HCT116 (cell line): Measurements from ENCODE around the gene ARHGAP42. TPM values are rescaled to one million over a fixed set of nuclear protein-coding genes. Genes with fewer than 3 reads are reported as not detected.

Source experiments
- ATAC-seq: fragments of 200-7000 bp; cut with Tn5 transposase; 2 replicates; pipeline ENCODE4 v1.9.1; 2020; ENCODE audit warnings: mild to moderate bottlenecking, moderate library complexity
- BruUV-seq: library from RNA; stranded (reverse); fragments of 400-500 nt; replicated peaks from 2 replicates; lab custom pipeline; 2021; lab: Mats Ljungman, UMichigan
- CTCF ChIA-PET: fragments of 300-600 bp; sonication (Branson Sonifier 250); formaldehyde crosslinking; loops from one replicate; lab custom pipeline; 2021; ENCODE audit warnings: antibody characterized with exemption; lab: Charles Lee
- POLR2A ChIA-PET: fragments of 300-600, 350-600 bp; sonication (Branson Sonifier 250); formaldehyde crosslinking; loops from one replicate; lab custom pipeline; 2021; ENCODE audit warnings: antibody characterized with exemption; lab: Charles Lee
- RAD21 ChIA-PET, 2 experiments: fragments of 300-600 bp; sonication (Branson Sonifier 250); formaldehyde crosslinking; loops; one replicate each; lab custom pipeline; 2023; ENCODE audit warnings: low total read pairs in 2 of 2; ENCODE audit not compliant: uncharacterized antibody in 2 of 2, unreplicated experiment in 2 of 2, low non-redundant PET in 1 of 2; lab: Charles Lee
- DNase-seq: peaks from one replicate; pipeline ENCODE4 v3.0.0-alpha.2; 2010; ENCODE audit warnings: low read depth, low spot score
- H2AFZ ChIP-seq: fragments of 200-600 bp; shearing (Covaris generic), sonication (generic); 2 replicates; pipeline ENCODE4 v1.6.1; 2017; ENCODE audit warnings: low read depth, mixed run types, mixed read lengths, antibody characterized with exemption, low read length; ENCODE audit not compliant: poor library complexity, severe bottlenecking
- H3K27ac ChIP-seq: 2 replicates; pipeline ENCODE4 v1.5.1; 2012; ENCODE audit warnings: low read depth, low read length
- H3K27me3 ChIP-seq: fragments of 200-600 bp; sonication (generic); 2 replicates; pipeline ENCODE4 v1.6.1; 2016; ENCODE audit warnings: mixed run types, low read length, mixed read lengths; ENCODE audit not compliant: insufficient read depth
- H3K36me3 ChIP-seq, 2 experiments: fragments of 200-500 bp in 1 of 2; fragments of 200-600 bp in 1 of 2; sonication (Bioruptor generic) in 1 of 2; sonication (generic) in 1 of 2; 2 replicates each; pipeline versions ENCODE4 v1.5.1 to v1.6.1; 2014 to 2016; ENCODE audit warnings: low read length in 2 of 2, inconsistent platforms in 1 of 2, mixed read lengths in 1 of 2, mixed run types in 1 of 2; ENCODE audit not compliant: insufficient read depth in 2 of 2, control insufficient read depth in 1 of 2
- H3K4me1 ChIP-seq, 2 experiments: fragments of 200-600 bp in 1 of 2; sonication (generic) in 1 of 2; 2 replicates each; pipeline versions ENCODE4 v1.5.1 to v1.6.1; 2012 to 2017; ENCODE audit warnings: low read length in 2 of 2, inconsistent platforms in 1 of 2, mild to moderate bottlenecking in 1 of 2, mixed read lengths in 1 of 2, mixed run types in 1 of 2, moderate library complexity in 1 of 2; ENCODE audit not compliant: insufficient read depth in 2 of 2, control insufficient read depth in 1 of 2
- H3K4me2 ChIP-seq: fragments of 200-600 bp; sonication (generic); 2 replicates; pipeline ENCODE4 v1.6.1; 2017; ENCODE audit warnings: mixed run types, low read length, mixed read lengths
- H3K4me3 ChIP-seq, 2 experiments: fragments of 200-600 bp in 1 of 2; sonication (generic) in 1 of 2; replicated peaks in 1 of 2; 2 replicates each; pipeline ENCODE4 v1.5.1; 2011 to 2016; ENCODE audit warnings: low read length in 2 of 2, control low read depth in 1 of 2, low read depth in 1 of 2, mild to moderate bottlenecking in 1 of 2, mixed read lengths in 1 of 2, mixed run types in 1 of 2
- H3K79me2 ChIP-seq: fragments of 200-600 bp; sonication (generic); 2 replicates; pipeline ENCODE4 v1.6.1; 2017; ENCODE audit warnings: mild to moderate bottlenecking, mixed run types, low read length, moderate library complexity, mixed read lengths; ENCODE audit not compliant: insufficient read depth
- H3K9ac ChIP-seq: fragments of 200-600 bp; sonication (generic); 2 replicates; pipeline ENCODE4 v1.6.1; 2016; ENCODE audit warnings: low read length, mixed read lengths
- H3K9me2 ChIP-seq: fragments of 200-600 bp; sonication (generic), shearing (Covaris generic); 2 replicates; pipeline ENCODE4 v1.6.1; 2017; ENCODE audit warnings: mixed run types, mild to moderate bottlenecking, moderate library complexity; ENCODE audit not compliant: insufficient read depth
- H3K9me3 ChIP-seq, 2 experiments: fragments of 200-500 bp in 1 of 2; fragments of 200-600 bp in 1 of 2; sonication (Bioruptor generic) in 1 of 2; sonication (generic) in 1 of 2; 2 replicates each; pipeline ENCODE4 v1.6.1; 2014 to 2017; ENCODE audit warnings: low read length in 2 of 2, mixed read lengths in 2 of 2, inconsistent platforms in 1 of 2, low read depth in 1 of 2, mild to moderate bottlenecking in 1 of 2, mixed run types in 1 of 2, moderate library complexity in 1 of 2; ENCODE audit not compliant: control insufficient read depth in 1 of 2, insufficient read depth in 1 of 2
- H4K20me1 ChIP-seq: fragments of 200-600 bp; sonication (generic), shearing (Covaris generic); 2 replicates; pipeline ENCODE4 v1.6.1; 2017; ENCODE audit warnings: mixed run types, mild to moderate bottlenecking, moderate library complexity; ENCODE audit not compliant: insufficient read depth
- CBX3 ChIP-seq: IDR thresholded peaks from 2 replicates; pipeline ENCODE4 v1.6.1; 2012; ENCODE audit warnings: low read depth
- CEBPB ChIP-seq: IDR thresholded peaks from 2 replicates; pipeline ENCODE4 v1.6.1; 2012; ENCODE audit warnings: low read depth
- CTCF ChIP-seq, 3 experiments: fragments of 200-600 bp in 1 of 3; sonication (generic) in 1 of 3; IDR thresholded peaks in 2 of 3; conservative IDR thresholded peaks in 1 of 3; 2 replicates each; pipeline ENCODE4 v1.5.1; 2012 to 2017; ENCODE audit warnings: low read depth in 2 of 3, low read length in 2 of 3, antibody characterized with exemption in 1 of 3, borderline replicate concordance in 1 of 3, control low read depth in 1 of 3, mild to moderate bottlenecking in 1 of 3, mixed read lengths in 1 of 3, mixed run types in 1 of 3, moderate library complexity in 1 of 3; ENCODE audit not compliant: insufficient read depth in 1 of 3
- EGR1 ChIP-seq: IDR thresholded peaks from 2 replicates; pipeline ENCODE4 v1.6.1; 2012; ENCODE audit warnings: low read depth
- EZH2 ChIP-seq: fragments of 200-600 bp; sonication (generic); IDR thresholded peaks from 2 replicates; pipeline ENCODE4 v1.6.1; 2017; ENCODE audit warnings: antibody characterized with exemption, mixed run types
- EZH2phosphoT487 ChIP-seq: fragments of 200-600 bp; IDR thresholded peaks from 2 replicates; pipeline ENCODE4 v1.6.1; 2018; ENCODE audit warnings: antibody characterized with exemption, borderline replicate concordance
- FOSL1 ChIP-seq: IDR thresholded peaks from 2 replicates; pipeline ENCODE4 v1.6.1; 2012; ENCODE audit warnings: low read depth
- POLR2A ChIP-seq: IDR thresholded peaks from 2 replicates; pipeline ENCODE4 v1.7.0; 2011; ENCODE audit warnings: borderline replicate concordance; ENCODE audit not compliant: insufficient read depth, insufficient read length; ENCODE audit errors: extremely low read depth
- POLR2AphosphoS5 ChIP-seq: IDR thresholded peaks from 2 replicates; pipeline ENCODE4 v1.6.1; 2011; ENCODE audit warnings: mild to moderate bottlenecking, low read depth, low read length, moderate library complexity
- RAD21 ChIP-seq: IDR thresholded peaks from 2 replicates; pipeline ENCODE4 v1.6.1; 2012; ENCODE audit warnings: low read depth, mild to moderate bottlenecking
- REST ChIP-seq: IDR thresholded peaks from 2 replicates; pipeline ENCODE4 v1.6.1; 2012; ENCODE audit warnings: low read depth
- SP1 ChIP-seq: IDR thresholded peaks from 2 replicates; pipeline ENCODE4 v1.6.1; 2012; ENCODE audit warnings: low read depth
- TCF7L2 ChIP-seq: IDR thresholded peaks from 2 replicates; pipeline ENCODE4 v1.7.0; 2011; ENCODE audit warnings: borderline replicate concordance, inconsistent platforms; ENCODE audit not compliant: insufficient read depth, insufficient read length; ENCODE audit errors: extremely low read depth
- ZBTB33 ChIP-seq: IDR thresholded peaks from 2 replicates; pipeline ENCODE4 v1.6.1; 2011; ENCODE audit warnings: mild to moderate bottlenecking, low read length, moderate library complexity; ENCODE audit not compliant: insufficient replicate concordance; ENCODE audit errors: extremely low read depth
- ZFX ChIP-seq: fragments of 450-650 bp; IDR thresholded peaks from 2 replicates; pipeline ENCODE4 v1.6.1; 2017
- ZNF274 ChIP-seq: fragments of 200-500 bp; sonication (Bioruptor generic); IDR thresholded peaks from 2 replicates; pipeline ENCODE4 v1.6.1; 2014; ENCODE audit warnings: mild to moderate bottlenecking, low read depth, low read length, inconsistent platforms
- intact Hi-C: fragments of 100-400 bp; cut with micrococcal nuclease; formaldehyde crosslinking; loops from 2 replicates; pipeline ENCODE4 v1.10.0; 2022
- total RNA-seq: library from RNA; stranded (reverse); gene quantifications from one replicate; pipeline ENCODE4 v1.2.1, GENCODE V29; 2021; ENCODE audit not compliant: unreplicated experiment
- TF ChIP-seq, protein P1 (sequence below): IDR thresholded peaks from 2 replicates; pipeline ENCODE4 v1.6.1; 2012
- TF ChIP-seq, protein P2 (sequence below): IDR thresholded peaks from 2 replicates; pipeline ENCODE4 v1.6.1; 2012

The ARHGAP42 gene
- total RNA-seq, 1 experiment from 2014 or later, result 12.3 TPM

DNA sequence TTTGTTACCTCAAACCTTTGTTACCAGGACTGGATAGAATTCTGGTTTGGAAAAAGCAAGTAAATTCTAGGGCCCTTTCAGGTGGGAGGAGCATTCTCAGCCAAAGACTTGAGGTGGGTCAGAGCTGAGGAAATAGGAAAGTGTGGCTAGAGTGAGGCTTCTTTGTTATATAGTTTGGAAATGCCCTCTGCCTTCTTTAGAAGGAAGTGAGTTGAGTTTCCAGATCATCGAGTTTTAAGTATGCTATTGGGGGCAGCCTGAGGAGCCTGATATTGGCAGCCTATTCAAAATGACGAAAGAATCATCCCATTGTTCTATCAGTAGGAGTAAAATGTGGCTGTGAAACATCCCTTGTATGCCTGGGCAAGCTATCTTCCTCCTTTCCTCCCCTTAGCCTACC, 134.1 kb downstream of the ARHGAP42 start:
- ChIA-PET CTCF (no interaction called here), RAD21 (no interaction called here), POLR2A (no interaction called here)
- Histone ChIP-seq H3K4me1 (peaks cover 4 to 6% of the 10 kb centered on the region in 2 experiments; a peak in 3 of 4 replicates), H3K9me2 (no peaks in the 10 kb centered on the region), H3K79me2 (peaks cover 7% of the 10 kb centered on the region; the same call in 1 of the 2 replicates), H3K36me3 (no peaks in the 10 kb centered on the region), H4K20me1 (no peaks in the 10 kb centered on the region), H3K9me3 (no peaks in the 10 kb centered on the region), H3K9ac (no peak overlapping the region), H3K4me3 (no peak overlapping the region), H3K4me2 (no peak overlapping the region), H2AFZ (no peak overlapping the region), H3K27ac (no peak overlapping the region), H3K27me3 (no peaks in the 10 kb centered on the region)
- no TSS peak for BruUV-seq
- TF ChIP-seq POLR2AphosphoS5, result no peak
- no peak for TF ChIP-seq ZNF274
- TF ChIP-seq, protein P1, sequence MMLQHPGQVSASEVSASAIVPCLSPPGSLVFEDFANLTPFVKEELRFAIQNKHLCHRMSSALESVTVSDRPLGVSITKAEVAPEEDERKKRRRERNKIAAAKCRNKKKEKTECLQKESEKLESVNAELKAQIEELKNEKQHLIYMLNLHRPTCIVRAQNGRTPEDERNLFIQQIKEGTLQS, result no peak
- TF ChIP-seq RAD21, result no peak
- TF ChIP-seq POLR2A, result no peak
- TF ChIP-seq CTCF (IDR thresholded peaks at IDR 0.05 in 2 of 3, conservative IDR thresholded peaks at IDR 0.05 in 1 of 3; ENCODE audit: borderline replicate concordance in 1 of 3, insufficient read depth in 1 of 3, low read depth in 2 of 3, low read length in 2 of 3), result no peak
- TF ChIP-seq CEBPB, result no peak
- TF ChIP-seq EZH2phosphoT487, result no peak
- TF ChIP-seq EZH2, result no peak
- TF ChIP-seq, protein P2, sequence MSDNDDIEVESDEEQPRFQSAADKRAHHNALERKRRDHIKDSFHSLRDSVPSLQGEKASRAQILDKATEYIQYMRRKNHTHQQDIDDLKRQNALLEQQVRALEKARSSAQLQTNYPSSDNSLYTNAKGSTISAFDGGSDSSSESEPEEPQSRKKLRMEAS, result no peak
- TF ChIP-seq FOSL1, result no peak
- no peak for TF ChIP-seq SP1
- TF ChIP-seq TCF7L2, result no peak
- no peak for TF ChIP-seq CBX3
- no peak for TF ChIP-seq REST
- no peak for TF ChIP-seq ZFX
- no peak for TF ChIP-seq ZBTB33
- TF ChIP-seq EGR1, result no peak
- ATAC-seq (no peak), DNase-seq (no peak)
- intact Hi-C loops, result no loop called here
